Measurements from ENCODE around the gene SPON1. TPM values are rescaled to one million over a fixed set of nuclear protein-coding genes. Genes with fewer than 3 reads are reported as not detected.

Gene SPON1
- total RNA-seq, 1 donor: 0.72 TPM

GRCh38 chr11:14036469-14036868, 73.9 kb downstream of the SPON1 start:
- Histone ChIP-seq H2AFZ (ENCODE audit: low read length) (no peak overlapping the region), H3K9me3 (ENCODE audit: low read depth, low read length) (no peaks in the 10 kb centered on the region), H3K36me3 (ENCODE audit: insufficient read depth, low read length) (no peaks in the 10 kb centered on the region), H3K27ac (ENCODE audit: low read depth, low read length) (no peak overlapping the region), H3K79me2 (ENCODE audit: insufficient read depth, low read length) (no peaks in the 10 kb centered on the region), H3K4me1 (ENCODE audit: insufficient read depth, low read length) (no peaks in the 10 kb centered on the region), H4K20me1 (ENCODE audit: insufficient read depth, low read length) (no peaks in the 10 kb centered on the region), H3K4me3 (ENCODE audit: insufficient read depth, low read length) (no peak overlapping the region), H3K4me2 (ENCODE audit: insufficient read depth, low read length) (no peak overlapping the region), H3K27me3 (ENCODE audit: insufficient read depth, low read length) (no peaks in the 10 kb centered on the region)
- DNase-seq (ENCODE audit: insufficient read length, low spot score, missing footprints): no peak
- TF ChIP-seq CTCF (IDR thresholded peaks at IDR 0.05; ENCODE audit: extremely low read depth, low read depth, low read length): no peak

GRCh38 chr11:14041040-14041439, 78.5 kb downstream of the SPON1 start:
- no peaks in the 10 kb centered on the region for H3K36me3 ChIP-seq (ENCODE audit: insufficient read depth, low read length)
- H2AFZ ChIP-seq (ENCODE audit: low read length): no peak overlapping the region
- no peaks in the 10 kb centered on the region for H3K79me2 ChIP-seq (ENCODE audit: insufficient read depth, low read length)
- no peak for DNase-seq (ENCODE audit: insufficient read length, low spot score, missing footprints)
- peak; percentile 35 for TF ChIP-seq CTCF (IDR thresholded peaks at IDR 0.05; ENCODE audit: extremely low read depth, low read depth, low read length)
- no peak overlapping the region for H3K4me3 ChIP-seq (ENCODE audit: insufficient read depth, low read length)
- no peaks in the 10 kb centered on the region for H3K9me3 ChIP-seq (ENCODE audit: low read depth, low read length)
- no peaks in the 10 kb centered on the region for H3K4me1 ChIP-seq (ENCODE audit: insufficient read depth, low read length)
- no peaks in the 10 kb centered on the region for H4K20me1 ChIP-seq (ENCODE audit: insufficient read depth, low read length)
- no peak overlapping the region for H3K27ac ChIP-seq (ENCODE audit: low read depth, low read length)
- H3K27me3 ChIP-seq (ENCODE audit: insufficient read depth, low read length): no peaks in the 10 kb centered on the region
- H3K4me2 ChIP-seq (ENCODE audit: insufficient read depth, low read length): no peak overlapping the region

GRCh38 chr11:14041565-14041964, 79.0 kb downstream of the SPON1 start:
- Histone ChIP-seq H2AFZ (ENCODE audit: low read length) (no peak overlapping the region), H3K27me3 (ENCODE audit: insufficient read depth, low read length) (no peaks in the 10 kb centered on the region), H3K27ac (ENCODE audit: low read depth, low read length) (no peak overlapping the region), H3K4me3 (ENCODE audit: insufficient read depth, low read length) (no peak overlapping the region), H3K4me1 (ENCODE audit: insufficient read depth, low read length) (no peaks in the 10 kb centered on the region), H3K4me2 (ENCODE audit: insufficient read depth, low read length) (no peak overlapping the region), H3K9me3 (ENCODE audit: low read depth, low read length) (no peaks in the 10 kb centered on the region), H4K20me1 (ENCODE audit: insufficient read depth, low read length) (no peaks in the 10 kb centered on the region), H3K79me2 (ENCODE audit: insufficient read depth, low read length) (no peaks in the 10 kb centered on the region), H3K36me3 (ENCODE audit: insufficient read depth, low read length) (no peaks in the 10 kb centered on the region)
- DNase-seq (ENCODE audit: insufficient read length, low spot score, missing footprints): no peak
- no peak for TF ChIP-seq CTCF (IDR thresholded peaks at IDR 0.05; ENCODE audit: extremely low read depth, low read depth, low read length)

GRCh38 chr11:14042686-14043465, 80.4 kb downstream of the SPON1 start:
- Histone ChIP-seq H2AFZ (ENCODE audit: low read length) (no peak overlapping the region), H4K20me1 (ENCODE audit: insufficient read depth, low read length) (no peaks in the 10 kb centered on the region), H3K9me3 (ENCODE audit: low read depth, low read length) (no peaks in the 10 kb centered on the region), H3K27me3 (ENCODE audit: insufficient read depth, low read length) (no peaks in the 10 kb centered on the region), H3K27ac (ENCODE audit: low read depth, low read length) (no peak overlapping the region), H3K36me3 (ENCODE audit: insufficient read depth, low read length) (no peaks in the 10 kb centered on the region), H3K4me3 (ENCODE audit: insufficient read depth, low read length) (no peak overlapping the region), H3K4me1 (ENCODE audit: insufficient read depth, low read length) (no peaks in the 10 kb centered on the region), H3K79me2 (ENCODE audit: insufficient read depth, low read length) (no peaks in the 10 kb centered on the region), H3K4me2 (ENCODE audit: insufficient read depth, low read length) (no peak overlapping the region)
- no peak for TF ChIP-seq CTCF (IDR thresholded peaks at IDR 0.05; ENCODE audit: extremely low read depth, low read depth, low read length)
- no peak for DNase-seq (ENCODE audit: insufficient read length, low spot score, missing footprints)
